Keratinocyte (primary cell): ENCODE measurements around the gene ANKZF1. TPM values are rescaled to one million over a fixed set of nuclear protein-coding genes. Genes with fewer than 3 reads are reported as not detected.

ENCODE experiments used
- DNase-seq: peaks from one replicate; pipeline ENCODE4 v3.0.0-alpha.2; 2011; ENCODE audit warnings: low read depth, missing footprints, low spot score
- FAIRE-seq: peaks from 2 replicates; lab custom pipeline; 2011; peaks lifted over from hg19 to GRCh38; lab: Jason Lieb, UNC
- H2AFZ ChIP-seq: 2 replicates; pipeline ENCODE4 v1.6.0; 2012; ENCODE audit warnings: low read length, control low read depth, inconsistent platforms; ENCODE audit not compliant: control insufficient read depth
- H3K27ac ChIP-seq: 2 replicates; pipeline ENCODE4 v1.5.1; 2011; ENCODE audit warnings: low read length; ENCODE audit not compliant: control insufficient read depth, insufficient read depth
- H3K27me3 ChIP-seq: 3 replicates; pipeline ENCODE4 v1.6.0; 2011; ENCODE audit warnings: low read length; ENCODE audit not compliant: control insufficient read depth, insufficient read depth; ENCODE audit errors: extremely low read depth
- H3K36me3 ChIP-seq, 2 experiments: 2 replicates in 1 of 2; 3 replicates in 1 of 2; pipeline ENCODE4 v1.5.1; 2011; ENCODE audit warnings: low read length in 2 of 2, mild to moderate bottlenecking in 1 of 2; ENCODE audit not compliant: control insufficient read depth in 2 of 2, insufficient read depth in 2 of 2; ENCODE audit errors: extremely low read depth in 1 of 2
- H3K4me1 ChIP-seq: 3 replicates; pipeline ENCODE4 v1.5.1; 2011; ENCODE audit warnings: low read length; ENCODE audit not compliant: control insufficient read depth, insufficient read depth; ENCODE audit errors: extremely low read depth
- H3K4me2 ChIP-seq: 3 replicates; pipeline ENCODE4 v1.6.0; 2011; ENCODE audit warnings: low read depth, low read length; ENCODE audit not compliant: control insufficient read depth, insufficient read depth; ENCODE audit errors: extremely low read depth
- H3K4me3 ChIP-seq, 3 experiments: fragments of 200-600 bp in 1 of 3; sonication (generic) in 1 of 3; 2 replicates in 2 of 3; 3 replicates in 1 of 3; pipeline ENCODE4 v1.5.1; 2011 to 2016; ENCODE audit warnings: low read length in 3 of 3, mild to moderate bottlenecking in 3 of 3, control low read depth in 2 of 3, inconsistent platforms in 1 of 3, low read depth in 1 of 3, mixed read lengths in 1 of 3, mixed run types in 1 of 3, moderate library complexity in 1 of 3; ENCODE audit not compliant: control insufficient read depth in 2 of 3, insufficient read depth in 2 of 3; ENCODE audit errors: extremely low read depth in 1 of 3
- H3K79me2 ChIP-seq: 2 replicates; pipeline ENCODE4 v1.6.0; 2012; ENCODE audit warnings: low read length; ENCODE audit not compliant: control insufficient read depth, insufficient read depth
- H3K9ac ChIP-seq: 3 replicates; pipeline ENCODE4 v1.6.0; 2011; ENCODE audit warnings: low read length; ENCODE audit not compliant: control insufficient read depth, insufficient read depth; ENCODE audit errors: extremely low read depth
- H3K9me1 ChIP-seq: 3 replicates; pipeline ENCODE4 v1.6.0; 2011; ENCODE audit warnings: low read length; ENCODE audit not compliant: control insufficient read depth, insufficient read depth; ENCODE audit errors: extremely low read depth
- H3K9me3 ChIP-seq: 2 replicates; pipeline ENCODE4 v1.5.1; 2012; ENCODE audit warnings: low read depth, low read length; ENCODE audit not compliant: control insufficient read depth
- H4K20me1 ChIP-seq: 3 replicates; pipeline ENCODE4 v1.6.0; 2011; ENCODE audit warnings: low read length; ENCODE audit not compliant: control insufficient read depth, insufficient read depth; ENCODE audit errors: extremely low read depth
- EZH2 ChIP-seq: IDR thresholded peaks from one replicate; pipeline ENCODE4 v1.6.1; 2012; ENCODE audit warnings: inconsistent platforms, mild to moderate bottlenecking, low read length, moderate library complexity
- dilution Hi-C: fragments of 300-500 bp; cut with MboI; formaldehyde crosslinking; loops from one replicate; pipeline ENCODE4 v1.7.0; 2020; ENCODE audit warnings: low sequenced_read_pairs; ENCODE audit not compliant: extremely low pct_ligation_motif_present
- polyA plus RNA-seq, 5 experiments: library from polyadenylated mRNA; depleted of rRNA in 3 of 5; stranded (reverse) in 3 of 5; stranded (forward) in 1 of 5; unstranded in 1 of 5; fragments of >200 nt; gene quantifications; 1 replicate in 1 of 5; 2 replicates in 3 of 5; 3 replicates in 1 of 5; pipeline versions ENCODE4 v1.2.1 to v1.2.3, GENCODE V29; 2011 to 2012; ENCODE audit warnings: missing spikeins in 2 of 5, low read depth in 1 of 5, low replicate concordance in 1 of 5
- TF ChIP-seq, protein P1 (sequence below), 3 experiments: IDR thresholded peaks in 1 of 3; conservative IDR thresholded peaks in 1 of 3; optimal IDR thresholded peaks in 1 of 3; 2 replicates in 2 of 3; 3 replicates in 1 of 3; pipeline versions ENCODE3 to v1.5.1; 2011; ENCODE audit warnings: low read length in 3 of 3, mild to moderate bottlenecking in 3 of 3, moderate library complexity in 2 of 3, control low read depth in 1 of 3, inconsistent platforms in 1 of 3; ENCODE audit not compliant: insufficient read depth in 2 of 3; ENCODE audit errors: extremely low read depth in 1 of 3

ANKZF1 gene
- polyA plus RNA-seq, 1 donor (not counting 4 experiments of a cell fraction or from before 2014, with no cell fraction given), result 35.1 TPM

GRCh38 chr2:219245148-219245898 is 15.7 kb downstream of the ANKZF1 start, which contains the start of the genes GLB1L and STK16:
Gene GLB1L (minus strand): TSS chr2:219245444. CDS start chr2:219243573, 1,871 bp downstream.
Gene STK16 (plus strand): TSS chr2:219245479. CDS start chr2:219246000, 521 bp downstream.
- TF ChIP-seq EZH2, result no peak
- TF ChIP-seq, protein P1, sequence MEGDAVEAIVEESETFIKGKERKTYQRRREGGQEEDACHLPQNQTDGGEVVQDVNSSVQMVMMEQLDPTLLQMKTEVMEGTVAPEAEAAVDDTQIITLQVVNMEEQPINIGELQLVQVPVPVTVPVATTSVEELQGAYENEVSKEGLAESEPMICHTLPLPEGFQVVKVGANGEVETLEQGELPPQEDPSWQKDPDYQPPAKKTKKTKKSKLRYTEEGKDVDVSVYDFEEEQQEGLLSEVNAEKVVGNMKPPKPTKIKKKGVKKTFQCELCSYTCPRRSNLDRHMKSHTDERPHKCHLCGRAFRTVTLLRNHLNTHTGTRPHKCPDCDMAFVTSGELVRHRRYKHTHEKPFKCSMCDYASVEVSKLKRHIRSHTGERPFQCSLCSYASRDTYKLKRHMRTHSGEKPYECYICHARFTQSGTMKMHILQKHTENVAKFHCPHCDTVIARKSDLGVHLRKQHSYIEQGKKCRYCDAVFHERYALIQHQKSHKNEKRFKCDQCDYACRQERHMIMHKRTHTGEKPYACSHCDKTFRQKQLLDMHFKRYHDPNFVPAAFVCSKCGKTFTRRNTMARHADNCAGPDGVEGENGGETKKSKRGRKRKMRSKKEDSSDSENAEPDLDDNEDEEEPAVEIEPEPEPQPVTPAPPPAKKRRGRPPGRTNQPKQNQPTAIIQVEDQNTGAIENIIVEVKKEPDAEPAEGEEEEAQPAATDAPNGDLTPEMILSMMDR (optimal IDR thresholded peaks at IDR 0.05 in 1 of 3, IDR thresholded peaks at IDR 0.05 in 1 of 3, conservative IDR thresholded peaks at IDR 0.05 in 1 of 3; ENCODE audit: extremely low read depth in 1 of 3, insufficient read depth in 2 of 3, low read length in 3 of 3), result no peak
- peaks cover 45% of the 10 kb centered on the region for H3K4me1 ChIP-seq
- dilution Hi-C loops, result no loop called here
- peak within 1 kb of the TSS; percentile 98 for H3K4me2 ChIP-seq
- H3K9ac ChIP-seq, result peak within 1 kb of the TSS; percentile 94
- peaks cover 16 to 20% of the 10 kb centered on the region in 2 experiments for H3K36me3 ChIP-seq
- peak within 1 kb of the TSS; percentile 91 for H3K27ac ChIP-seq
- peak within 1 kb of the TSS; percentile 89 for H2AFZ ChIP-seq
- H3K9me3 ChIP-seq, result no peaks in the 10 kb centered on the region
- FAIRE-seq (no peak), DNase-seq (peak; percentile 63)
- H3K9me1 ChIP-seq, result no peaks in the 10 kb centered on the region
- peaks cover 5% of the 10 kb centered on the region for H4K20me1 ChIP-seq
- H3K79me2 ChIP-seq, result peaks cover 27% of the 10 kb centered on the region
- H3K4me3 ChIP-seq, result peak within 1 kb of the TSS; percentile 72 to 94 (median 92)
- no peaks in the 10 kb centered on the region for H3K27me3 ChIP-seq

DNA sequence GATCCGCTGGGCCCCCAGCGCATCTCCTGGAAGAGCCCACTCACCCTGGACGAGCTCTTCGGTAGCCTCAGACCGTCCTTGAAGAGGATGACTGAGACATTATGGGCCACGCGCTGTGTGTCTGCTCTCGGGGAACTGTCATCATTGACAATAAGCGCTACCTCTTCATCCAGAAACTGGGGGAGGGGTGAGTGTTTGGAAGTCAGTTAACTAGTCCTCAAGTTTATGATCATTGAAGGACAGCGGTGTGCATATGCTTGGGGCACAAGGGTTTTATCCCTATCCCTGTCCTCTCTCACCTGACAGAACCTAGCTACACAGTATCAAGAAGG is 16.3 kb downstream of the ANKZF1 start:
- Histone ChIP-seq H2AFZ (no peak overlapping the region), H3K4me2 (peak overlapping the region; percentile 98), H3K27me3 (no peaks in the 10 kb centered on the region), H3K9me3 (no peaks in the 10 kb centered on the region), H3K4me1 (peaks cover 51% of the 10 kb centered on the region), H3K4me3 (peak overlapping the region; percentile 72 to 94 (median 92)), H3K9me1 (no peaks in the 10 kb centered on the region), H3K27ac (peak overlapping the region; percentile 91), H4K20me1 (peaks cover 5% of the 10 kb centered on the region), H3K36me3 (peaks cover 20 to 25% of the 10 kb centered on the region in 2 experiments), H3K79me2 (peaks cover 32% of the 10 kb centered on the region), H3K9ac (peak overlapping the region; percentile 94)
- peak; percentile 9 for FAIRE-seq
- dilution Hi-C loops, result no loop called here
- no peak for TF ChIP-seq EZH2
- TF ChIP-seq, protein P1 (optimal IDR thresholded peaks at IDR 0.05 in 1 of 3, IDR thresholded peaks at IDR 0.05 in 1 of 3, conservative IDR thresholded peaks at IDR 0.05 in 1 of 3; ENCODE audit: extremely low read depth in 1 of 3, insufficient read depth in 2 of 3, low read length in 3 of 3), result no peak
- DNase-seq, result no peak
